NCI-H2196 treated with DMSO at 0.1 percent for 48 hours (cell line): ENCODE data around the gene CRACR2B.

ENCODE experiments used
- DNase-seq: peaks from one replicate; lab custom pipeline; 2025; ENCODE audit not compliant: unreplicated experiment; lab: John Stamatoyannopoulos, UW

Gene CRACR2B

DNA sequence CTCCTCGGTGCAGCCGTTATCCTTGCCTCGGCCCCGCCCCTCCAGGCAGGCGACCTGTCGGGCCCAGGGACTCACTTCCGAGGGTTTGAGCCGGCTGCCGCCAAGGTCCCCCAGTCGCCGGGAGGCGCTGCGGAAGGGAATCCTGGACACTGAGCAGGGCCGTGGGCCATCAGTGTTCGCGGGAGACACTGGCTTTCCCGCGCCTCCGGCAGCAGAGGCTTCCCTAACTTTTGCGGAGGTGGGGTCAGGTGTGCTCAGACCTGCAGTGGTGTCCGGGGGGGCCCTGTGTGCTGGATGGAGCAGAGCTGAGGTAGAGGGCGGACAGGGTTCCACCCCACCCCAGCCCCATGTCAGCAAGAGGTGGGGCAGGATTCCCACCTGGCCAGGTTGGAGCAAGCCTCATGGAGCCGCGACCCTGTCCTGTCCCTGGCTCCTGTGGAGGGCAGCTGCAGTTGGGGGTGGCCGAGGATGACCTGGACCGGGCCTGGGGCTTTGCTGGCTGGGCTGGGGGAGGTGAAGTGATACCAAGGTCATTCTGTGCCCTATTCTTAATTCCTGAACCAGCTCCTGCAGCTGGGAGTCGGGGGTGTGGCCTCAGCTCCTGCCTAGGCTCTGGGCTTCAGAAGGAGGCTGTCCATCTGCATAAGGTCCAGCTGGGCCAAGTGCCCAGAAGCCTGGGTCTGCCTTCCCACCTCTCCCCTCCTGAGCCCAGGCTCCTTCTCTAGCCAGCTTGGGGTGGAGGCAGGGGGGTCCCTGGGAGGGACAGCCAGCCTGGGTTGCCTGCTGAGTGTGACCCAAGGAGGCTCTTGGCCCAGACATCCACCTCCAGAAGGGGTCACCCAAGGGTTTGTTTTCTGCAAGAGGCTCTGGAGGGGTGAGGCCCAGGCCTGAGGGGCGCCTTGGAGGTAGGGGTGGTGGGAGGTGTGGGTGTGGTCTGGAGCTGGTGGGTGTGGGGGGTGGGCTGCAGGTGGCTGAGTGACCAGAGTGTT lies 23.4 kb downstream of the CRACR2B start:
- DNase-seq: no peak

- DNase-seq: no peak
Observed at GRCh38 chr11:852762-853161, 25.0 kb downstream of the CRACR2B start.

DNA sequence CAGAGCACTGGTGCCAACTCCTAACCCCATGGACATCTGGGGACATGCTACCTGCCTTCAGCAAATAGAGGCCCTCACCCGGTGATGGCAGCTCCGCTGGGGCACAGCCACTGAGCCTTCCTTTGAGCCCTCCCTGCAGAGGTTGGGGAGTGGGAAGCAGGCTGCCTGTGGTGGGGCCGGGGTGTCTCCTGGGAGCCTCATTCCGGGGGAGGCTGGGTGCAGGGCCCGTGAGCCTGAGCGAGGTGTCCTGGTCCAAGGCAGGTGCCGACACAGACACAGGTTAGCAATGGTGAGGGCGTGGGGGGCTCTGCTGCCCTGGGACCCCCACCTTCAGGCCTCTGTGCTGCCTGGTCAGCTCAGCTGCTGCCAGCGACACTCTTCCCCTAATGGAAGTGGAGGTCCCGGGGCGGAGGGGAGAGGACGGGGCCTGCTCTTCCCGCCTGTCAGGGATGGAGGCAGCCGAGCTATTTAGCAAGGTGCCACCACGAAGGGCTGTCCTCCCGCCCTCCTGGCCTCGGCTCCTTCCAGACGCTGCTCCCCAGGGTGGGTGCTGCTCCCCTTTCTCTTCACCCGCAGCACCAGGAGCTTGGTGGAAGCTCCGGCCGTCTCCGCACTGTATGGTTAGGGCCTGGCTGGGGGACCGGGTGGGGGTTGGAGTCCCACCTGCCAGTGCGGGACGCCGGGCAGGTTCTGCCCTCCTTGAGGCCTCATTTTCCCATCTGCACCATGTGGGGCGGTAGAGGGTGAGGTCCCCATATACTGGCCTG lies 26.1 kb downstream of the CRACR2B start:
- DNase-seq: no peak

DNA sequence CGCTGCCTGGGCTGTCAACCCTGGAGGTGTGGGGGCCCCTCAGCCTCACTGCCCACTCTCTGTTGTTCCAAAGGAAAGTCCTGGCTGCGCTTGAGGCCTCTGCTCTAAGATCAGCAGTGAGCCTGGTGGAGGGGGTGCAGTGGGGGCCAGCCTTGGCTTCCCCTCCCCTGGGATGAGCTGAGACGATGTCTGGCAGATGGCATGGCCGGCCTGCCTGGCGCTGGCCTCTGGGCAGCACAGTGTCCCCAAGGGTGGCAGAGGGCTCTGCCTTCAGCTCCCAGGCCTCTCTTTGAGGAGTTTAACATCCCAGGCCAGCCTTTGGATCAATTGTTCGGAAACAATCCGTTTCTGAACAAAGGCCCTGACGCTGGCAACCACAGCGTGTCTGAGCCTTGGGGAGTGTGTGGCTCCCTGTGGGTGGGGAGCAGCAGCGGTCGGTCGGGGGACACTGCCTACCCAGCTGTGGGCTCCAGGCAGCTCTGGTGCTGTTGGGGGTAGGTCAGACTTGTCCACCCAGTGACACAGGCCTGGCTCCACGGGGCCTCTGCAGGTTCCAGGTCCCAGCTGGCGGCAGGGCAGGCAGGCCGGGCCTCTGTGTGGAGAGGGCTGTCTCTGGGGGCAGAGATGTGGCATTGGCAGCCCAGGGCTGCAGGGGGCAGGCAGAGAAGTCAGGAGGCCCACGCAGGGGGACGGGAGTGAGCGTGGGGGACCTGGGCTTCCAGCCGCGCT lies 27.0 kb downstream of the CRACR2B start:
- no peak for DNase-seq

- DNase-seq: no peak
Observed at GRCh38 chr11:855330-855674, 27.6 kb downstream of the CRACR2B start.

DNA sequence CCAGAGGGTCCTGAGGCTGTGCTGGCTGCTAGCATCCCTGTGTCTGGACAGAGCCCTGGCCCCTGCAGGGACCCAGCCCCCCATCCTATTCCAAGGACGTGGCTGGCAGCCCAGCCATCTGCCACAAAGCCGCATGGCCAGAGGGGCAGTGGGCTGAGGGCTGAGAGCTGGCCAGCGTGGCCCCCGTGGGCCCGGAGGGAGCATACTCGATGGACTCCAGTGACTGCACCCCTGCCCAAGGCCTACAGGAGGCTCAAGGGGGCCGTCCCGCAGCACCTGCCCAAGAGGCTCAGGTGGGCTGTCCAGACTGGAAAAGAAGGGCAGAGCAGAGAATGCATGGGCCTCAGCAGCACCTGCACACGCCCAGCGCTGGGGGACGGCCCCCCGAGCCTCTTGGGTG lies 28.1 kb downstream of the CRACR2B start:
- DNase-seq: no peak

DNA sequence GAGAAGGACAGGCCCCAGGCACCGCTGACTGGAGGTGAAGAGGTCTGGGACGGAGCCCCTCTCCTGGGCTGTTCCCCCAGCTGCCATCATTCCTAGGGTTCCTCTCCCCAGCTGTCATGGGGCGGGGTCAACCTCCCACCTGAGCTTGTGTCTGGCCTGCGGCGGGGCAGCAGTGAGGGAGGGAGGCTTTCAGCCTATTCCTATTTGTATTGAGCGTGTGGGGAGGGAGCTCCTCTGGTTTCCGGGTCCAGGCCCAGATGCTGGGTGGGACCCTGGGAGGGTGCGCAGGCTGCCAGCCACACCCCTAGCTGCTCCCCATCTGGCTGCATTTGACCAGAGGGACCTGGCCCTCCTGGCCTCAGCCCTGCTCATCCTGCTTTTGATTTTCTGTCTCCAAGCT lies 28.7 kb downstream of the CRACR2B start:
- no peak for DNase-seq

- DNase-seq: no peak
Observed at GRCh38 chr11:858053-858761, 30.5 kb downstream of the CRACR2B start.

DNA sequence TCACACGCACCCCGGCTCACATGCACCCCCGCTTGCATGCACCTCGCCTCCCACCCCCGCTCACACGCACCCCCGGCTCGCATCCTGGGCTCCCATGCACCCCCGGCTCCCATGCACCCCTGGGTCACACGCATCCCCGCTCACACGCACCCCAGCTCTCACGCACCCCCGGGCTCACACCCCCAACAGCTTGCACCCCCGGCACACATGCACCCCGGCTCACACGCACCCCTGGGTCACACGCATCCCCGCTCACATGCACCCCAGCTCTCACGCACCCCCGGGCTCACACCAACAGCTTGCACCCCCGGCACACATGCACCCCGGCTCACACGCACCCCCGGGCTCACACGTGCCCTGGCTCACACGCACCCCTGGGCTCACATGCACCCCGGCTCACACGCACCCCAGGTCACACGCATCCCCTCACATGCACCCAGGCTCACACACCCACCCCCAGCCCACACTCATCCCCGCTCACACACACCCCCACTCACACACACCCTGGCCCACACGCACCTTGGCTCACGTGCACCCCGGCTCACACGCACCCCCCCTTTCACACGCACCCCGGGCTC lies 31.1 kb downstream of the CRACR2B start:
- DNase-seq: no peak

GRCh38 chr11:859394-860131 lies 31.8 kb downstream of the CRACR2B start:
- DNase-seq: peak; percentile 81

GRCh38 chr11:860234-861104 lies 32.8 kb downstream of the CRACR2B start:
- DNase-seq: no peak

DNA sequence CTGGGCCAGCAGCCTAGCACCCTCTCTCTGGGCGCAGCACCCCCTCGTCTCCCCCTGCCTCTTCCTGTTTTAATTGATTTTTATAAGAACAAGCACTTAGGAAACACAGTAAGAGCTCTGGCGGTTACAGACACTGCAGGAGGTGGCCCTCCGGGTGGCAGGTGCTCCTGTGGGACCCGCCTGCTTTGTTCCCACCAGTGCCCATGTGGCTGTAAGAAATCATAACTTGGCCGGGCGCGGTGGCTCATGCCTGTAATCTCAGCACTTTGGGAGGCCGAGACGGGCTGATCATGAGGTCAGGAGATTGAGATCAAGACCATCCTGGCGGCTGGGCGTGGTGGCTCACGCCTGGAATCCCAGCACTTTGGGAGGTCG lies 33.4 kb downstream of the CRACR2B start:
- DNase-seq: no peak

DNA sequence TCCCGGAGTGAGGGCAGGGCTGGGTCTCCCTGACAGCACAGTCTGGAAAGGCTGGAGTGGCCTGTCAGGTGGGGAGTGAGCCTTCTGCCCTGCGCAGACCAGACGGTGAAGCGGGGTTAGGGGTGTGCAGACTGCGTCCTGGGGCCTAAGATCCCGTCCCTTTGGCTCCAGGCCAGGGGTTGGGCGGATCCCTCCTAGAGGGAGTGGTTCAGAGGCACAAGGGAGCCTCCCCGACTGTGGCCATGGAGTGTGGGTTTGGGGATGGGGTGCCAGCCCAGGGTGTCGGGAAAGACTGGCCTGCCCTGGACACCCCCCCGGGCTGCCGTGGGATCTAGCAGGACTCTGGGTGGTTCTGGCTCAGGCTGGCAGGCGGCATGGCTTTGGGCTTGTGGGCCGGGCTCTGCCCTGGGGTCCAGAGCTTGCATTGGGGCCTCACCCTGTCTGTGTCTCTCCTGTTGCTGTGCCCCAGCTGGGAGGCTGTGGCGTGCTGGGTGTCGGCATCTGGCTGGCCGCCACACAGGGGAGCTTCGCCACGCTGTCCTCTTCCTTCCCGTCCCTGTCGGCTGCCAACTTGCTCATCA lies 34.5 kb downstream of the CRACR2B start:
- no peak for DNase-seq

GRCh38 chr11:862696-863022 lies 34.9 kb downstream of the CRACR2B start:
- DNase-seq: no peak

DNA sequence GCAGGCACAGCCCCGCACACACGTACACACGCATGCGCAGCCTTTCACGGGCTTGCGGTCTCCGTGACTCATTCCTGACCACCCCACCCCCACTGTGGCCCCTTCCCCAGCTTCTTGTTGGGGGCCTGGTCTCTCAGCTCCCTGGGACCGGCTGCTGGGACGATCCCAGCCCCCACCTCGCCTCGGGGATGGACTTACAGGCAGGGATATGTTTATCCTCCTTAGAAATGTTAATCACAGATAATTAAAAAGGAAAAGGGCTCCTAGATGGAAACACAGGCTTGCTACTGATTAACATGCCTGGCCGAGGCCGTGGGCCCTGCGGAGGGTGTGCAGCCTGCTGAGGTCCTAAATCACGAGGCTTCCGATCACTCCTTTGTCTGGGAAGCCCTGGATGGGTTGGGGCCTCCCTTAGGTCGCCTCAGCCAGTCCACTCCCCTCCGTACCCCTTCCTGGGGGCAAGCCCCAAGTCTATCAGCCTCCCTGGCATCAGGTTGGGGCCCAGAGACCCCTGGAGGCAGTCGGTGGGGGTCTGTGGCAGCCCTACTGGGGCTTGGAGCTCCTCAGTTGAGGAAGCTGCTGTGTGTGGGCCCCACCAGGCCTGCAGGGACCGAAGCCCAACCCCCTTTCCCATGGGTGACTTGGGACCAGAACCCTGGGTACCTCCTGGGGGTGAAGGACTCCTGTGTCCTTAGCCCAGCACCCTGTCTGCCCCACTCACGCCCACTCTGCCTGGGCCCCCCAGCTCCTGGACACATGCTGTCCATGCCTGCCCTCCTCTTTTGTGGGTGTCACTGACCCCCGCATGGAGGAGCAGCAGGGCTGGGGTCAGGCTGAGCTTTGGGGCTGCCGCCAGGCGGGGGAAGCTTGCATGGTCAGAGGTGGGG lies 35.5 kb downstream of the CRACR2B start:
- DNase-seq: no peak

DNA sequence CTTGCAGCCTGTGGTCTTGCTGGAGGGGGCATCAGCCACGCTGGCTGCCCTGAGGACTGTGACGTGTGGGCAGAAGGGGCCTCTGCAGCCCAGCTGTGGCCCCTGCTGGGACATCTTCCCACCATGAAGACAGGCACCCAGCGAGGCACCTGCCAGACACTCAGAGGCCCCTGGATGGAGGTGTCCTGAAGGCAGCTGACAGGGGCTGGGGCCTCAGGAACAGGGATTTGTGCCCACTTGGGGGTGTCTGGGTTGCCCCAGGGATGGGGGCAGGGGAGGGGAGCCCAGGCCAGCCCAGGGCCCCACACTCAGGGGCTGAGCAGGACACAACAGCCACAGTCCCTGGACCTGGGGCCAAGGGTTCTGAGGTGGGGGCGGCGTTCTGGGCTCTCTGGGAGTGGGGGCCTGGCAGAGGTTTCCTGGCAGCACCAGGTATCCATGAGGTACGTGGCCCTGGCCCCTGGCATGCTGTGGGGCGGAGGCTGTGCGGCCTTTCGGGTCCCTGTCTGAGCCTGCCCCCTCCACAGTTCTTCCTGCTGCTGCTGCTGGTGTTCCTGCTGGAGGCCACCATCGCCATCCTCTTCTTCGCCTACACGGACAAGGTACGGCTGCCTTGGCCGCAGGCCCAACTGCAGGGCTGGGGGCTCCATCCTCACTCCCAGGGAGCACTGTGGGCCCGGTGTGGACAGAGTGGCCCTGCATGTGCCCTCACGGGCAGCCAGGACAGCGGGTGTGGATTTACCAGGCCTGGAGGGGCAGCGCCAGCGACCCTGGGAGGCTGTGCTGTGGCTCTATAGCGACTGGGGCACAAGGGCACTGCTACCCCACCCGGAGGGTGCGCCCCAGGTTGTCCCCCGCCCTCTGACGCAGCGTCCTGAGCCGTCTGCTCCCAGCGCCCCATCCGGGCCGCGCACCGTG lies 36.5 kb downstream of the CRACR2B start:
- DNase-seq: no peak

DNA sequence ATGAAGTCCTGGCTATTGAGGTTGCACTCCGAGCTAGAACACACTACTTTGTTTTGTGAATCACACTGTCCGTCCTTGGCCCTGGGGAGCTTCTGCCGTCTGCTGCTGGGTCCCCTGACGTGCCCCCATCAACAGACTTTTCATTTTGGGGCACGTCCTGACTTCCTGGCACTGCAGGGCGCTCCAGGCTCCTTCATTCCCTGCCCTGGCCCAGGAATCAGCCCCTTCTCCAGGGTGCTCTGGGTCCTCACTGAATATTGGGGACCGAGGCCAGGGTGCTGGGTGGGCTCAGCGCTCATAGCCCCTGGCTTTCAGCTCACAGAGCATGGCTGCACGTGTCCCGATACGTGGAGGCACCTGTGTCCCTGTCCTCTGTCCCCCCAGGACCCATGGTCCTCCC lies 37.2 kb downstream of the CRACR2B start:
- DNase-seq: no peak
